ENCODE measurements around the gene VRK3. TPM values are rescaled to one million over a fixed set of nuclear protein-coding genes. Genes with fewer than 3 reads are reported as not detected.

The VRK3 gene
- total RNA-seq, 1 experiment from 2014 or later = 33.4 TPM

GRCh38 chr19:50000038-50000840, 24.9 kb downstream of the VRK3 start:
- no peak overlapping the region for H3K27ac Mint-ChIP-seq
- H3K4me1 Mint-ChIP-seq = no peaks in the 10 kb centered on the region; the same call in 1 of the 2 replicates
- POLR2A ChIA-PET = no interaction called here
- no peaks in the 10 kb centered on the region for H3K27me3 Mint-ChIP-seq (ENCODE audit: low read depth)
- CTCF ChIA-PET = interaction anchor here (2.5 kb wide), 1 partner anchor 8 kb away, joined by 8 read pairs; no protein-coding TSS in a partner anchor
- no peak overlapping the region for H3K4me3 Mint-ChIP-seq
- H3K9me3 Mint-ChIP-seq = no peaks in the 10 kb centered on the region
- ATAC-seq (no peak), DNase-seq (ENCODE audit: low spot score) (no peak)
- peaks cover 13% of the 10 kb centered on the region for H3K36me3 Mint-ChIP-seq
- TF ChIP-seq, protein P1, sequence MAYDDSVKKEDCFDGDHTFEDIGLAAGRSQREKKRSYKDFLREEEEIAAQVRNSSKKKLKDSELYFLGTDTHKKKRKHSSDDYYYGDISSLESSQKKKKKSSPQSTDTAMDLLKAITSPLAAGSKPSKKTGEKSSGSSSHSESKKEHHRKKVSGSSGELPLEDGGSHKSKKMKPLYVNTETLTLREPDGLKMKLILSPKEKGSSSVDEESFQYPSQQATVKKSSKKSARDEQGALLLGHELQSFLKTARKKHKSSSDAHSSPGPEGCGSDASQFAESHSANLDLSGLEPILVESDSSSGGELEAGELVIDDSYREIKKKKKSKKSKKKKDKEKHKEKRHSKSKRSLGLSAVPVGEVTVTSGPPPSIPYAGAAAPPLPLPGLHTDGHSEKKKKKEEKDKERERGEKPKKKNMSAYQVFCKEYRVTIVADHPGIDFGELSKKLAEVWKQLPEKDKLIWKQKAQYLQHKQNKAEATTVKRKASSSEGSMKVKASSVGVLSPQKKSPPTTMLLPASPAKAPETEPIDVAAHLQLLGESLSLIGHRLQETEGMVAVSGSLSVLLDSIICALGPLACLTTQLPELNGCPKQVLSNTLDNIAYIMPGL (CRISPR knock-in tag; IDR thresholded peaks at IDR 0.05) = no peak
- no peak for TF ChIP-seq FOXJ3 (CRISPR knock-in tag; IDR thresholded peaks at IDR 0.05; ENCODE audit: borderline replicate concordance)
- TF ChIP-seq CREB1 (CRISPR knock-in tag; IDR thresholded peaks at IDR 0.05) = no peak
- no peak for TF ChIP-seq SMAD3 (CRISPR knock-in tag; IDR thresholded peaks at IDR 0.05; ENCODE audit: borderline replicate concordance)
- TF ChIP-seq NR1H2 (CRISPR knock-in tag; IDR thresholded peaks at IDR 0.05) = no peak
- no peak for TF ChIP-seq NR3C1 (CRISPR knock-in tag; conservative IDR thresholded peaks at IDR 0.05; ENCODE audit: low read depth)

DNA sequence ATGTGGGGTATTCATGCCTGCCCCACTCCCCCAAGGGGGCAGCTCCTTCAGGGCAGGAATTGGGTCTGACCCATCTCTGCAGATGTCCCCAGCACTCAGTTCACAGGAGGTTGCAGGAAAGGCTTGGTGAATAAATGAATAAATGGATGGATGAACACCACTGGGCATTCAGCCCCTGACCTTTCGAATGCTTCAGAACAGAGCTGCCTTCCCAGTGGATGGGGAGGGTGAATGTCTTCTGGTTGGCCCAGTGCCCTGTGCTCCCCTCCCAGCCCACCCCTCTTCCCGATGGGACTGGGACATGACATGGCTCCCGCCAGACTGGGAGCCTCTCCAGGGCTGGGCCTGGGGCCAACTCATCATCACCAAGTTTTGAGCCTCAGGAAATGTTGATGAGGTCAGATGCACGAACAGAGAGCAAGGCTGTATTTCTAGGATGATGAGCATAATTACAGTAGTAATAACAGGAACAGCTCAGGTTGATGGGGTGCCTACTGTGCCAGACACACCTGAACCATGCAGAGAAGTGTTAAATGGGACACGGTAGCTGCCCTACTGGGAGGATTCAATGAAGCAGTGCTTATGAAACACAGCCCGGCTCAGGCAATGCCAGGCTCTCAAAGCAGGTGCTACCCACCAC, 25.7 kb downstream of the VRK3 start:
- Mint-ChIP-seq H3K4me1 (no peaks in the 10 kb centered on the region; the same call in 1 of the 2 replicates), H3K27ac (no peak overlapping the region), H3K9me3 (no peaks in the 10 kb centered on the region), H3K27me3 (ENCODE audit: low read depth) (no peaks in the 10 kb centered on the region), H3K4me3 (no peak overlapping the region), H3K36me3 (peaks cover 13% of the 10 kb centered on the region)
- POLR2A ChIA-PET = no interaction called here
- ATAC-seq (no peak), DNase-seq (ENCODE audit: low spot score) (no peak)
- CTCF ChIA-PET = interaction anchor here (2.5 kb wide), 1 partner anchor 9 kb away, joined by 8 read pairs; no protein-coding TSS in a partner anchor
- TF ChIP-seq, protein P2, sequence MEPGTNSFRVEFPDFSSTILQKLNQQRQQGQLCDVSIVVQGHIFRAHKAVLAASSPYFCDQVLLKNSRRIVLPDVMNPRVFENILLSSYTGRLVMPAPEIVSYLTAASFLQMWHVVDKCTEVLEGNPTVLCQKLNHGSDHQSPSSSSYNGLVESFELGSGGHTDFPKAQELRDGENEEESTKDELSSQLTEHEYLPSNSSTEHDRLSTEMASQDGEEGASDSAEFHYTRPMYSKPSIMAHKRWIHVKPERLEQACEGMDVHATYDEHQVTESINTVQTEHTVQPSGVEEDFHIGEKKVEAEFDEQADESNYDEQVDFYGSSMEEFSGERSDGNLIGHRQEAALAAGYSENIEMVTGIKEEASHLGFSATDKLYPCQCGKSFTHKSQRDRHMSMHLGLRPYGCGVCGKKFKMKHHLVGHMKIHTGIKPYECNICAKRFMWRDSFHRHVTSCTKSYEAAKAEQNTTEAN (CRISPR knock-in tag; IDR thresholded peaks at IDR 0.05) = no peak
- no peak for TF ChIP-seq KAT7 (CRISPR knock-in tag; IDR thresholded peaks at IDR 0.05; ENCODE audit: borderline replicate concordance)
- TF ChIP-seq, protein P3, sequence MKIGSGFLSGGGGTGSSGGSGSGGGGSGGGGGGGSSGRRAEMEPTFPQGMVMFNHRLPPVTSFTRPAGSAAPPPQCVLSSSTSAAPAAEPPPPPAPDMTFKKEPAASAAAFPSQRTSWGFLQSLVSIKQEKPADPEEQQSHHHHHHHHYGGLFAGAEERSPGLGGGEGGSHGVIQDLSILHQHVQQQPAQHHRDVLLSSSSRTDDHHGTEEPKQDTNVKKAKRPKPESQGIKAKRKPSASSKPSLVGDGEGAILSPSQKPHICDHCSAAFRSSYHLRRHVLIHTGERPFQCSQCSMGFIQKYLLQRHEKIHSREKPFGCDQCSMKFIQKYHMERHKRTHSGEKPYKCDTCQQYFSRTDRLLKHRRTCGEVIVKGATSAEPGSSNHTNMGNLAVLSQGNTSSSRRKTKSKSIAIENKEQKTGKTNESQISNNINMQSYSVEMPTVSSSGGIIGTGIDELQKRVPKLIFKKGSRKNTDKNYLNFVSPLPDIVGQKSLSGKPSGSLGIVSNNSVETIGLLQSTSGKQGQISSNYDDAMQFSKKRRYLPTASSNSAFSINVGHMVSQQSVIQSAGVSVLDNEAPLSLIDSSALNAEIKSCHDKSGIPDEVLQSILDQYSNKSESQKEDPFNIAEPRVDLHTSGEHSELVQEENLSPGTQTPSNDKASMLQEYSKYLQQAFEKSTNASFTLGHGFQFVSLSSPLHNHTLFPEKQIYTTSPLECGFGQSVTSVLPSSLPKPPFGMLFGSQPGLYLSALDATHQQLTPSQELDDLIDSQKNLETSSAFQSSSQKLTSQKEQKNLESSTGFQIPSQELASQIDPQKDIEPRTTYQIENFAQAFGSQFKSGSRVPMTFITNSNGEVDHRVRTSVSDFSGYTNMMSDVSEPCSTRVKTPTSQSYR (CRISPR knock-in tag; IDR thresholded peaks at IDR 0.05) = no peak
- no peak for TF ChIP-seq GTF2I (CRISPR knock-in tag; conservative IDR thresholded peaks at IDR 0.05)
- TF ChIP-seq ZNF232 (CRISPR knock-in tag; IDR thresholded peaks at IDR 0.05) = no peak
- TF ChIP-seq ZNF219 (CRISPR knock-in tag; IDR thresholded peaks at IDR 0.05; ENCODE audit: borderline replicate concordance) = no peak
- no peak for TF ChIP-seq GRHL2 (CRISPR knock-in tag; IDR thresholded peaks at IDR 0.05; ENCODE audit: insufficient replicate concordance, severe bottlenecking)
- TF ChIP-seq, protein P4, sequence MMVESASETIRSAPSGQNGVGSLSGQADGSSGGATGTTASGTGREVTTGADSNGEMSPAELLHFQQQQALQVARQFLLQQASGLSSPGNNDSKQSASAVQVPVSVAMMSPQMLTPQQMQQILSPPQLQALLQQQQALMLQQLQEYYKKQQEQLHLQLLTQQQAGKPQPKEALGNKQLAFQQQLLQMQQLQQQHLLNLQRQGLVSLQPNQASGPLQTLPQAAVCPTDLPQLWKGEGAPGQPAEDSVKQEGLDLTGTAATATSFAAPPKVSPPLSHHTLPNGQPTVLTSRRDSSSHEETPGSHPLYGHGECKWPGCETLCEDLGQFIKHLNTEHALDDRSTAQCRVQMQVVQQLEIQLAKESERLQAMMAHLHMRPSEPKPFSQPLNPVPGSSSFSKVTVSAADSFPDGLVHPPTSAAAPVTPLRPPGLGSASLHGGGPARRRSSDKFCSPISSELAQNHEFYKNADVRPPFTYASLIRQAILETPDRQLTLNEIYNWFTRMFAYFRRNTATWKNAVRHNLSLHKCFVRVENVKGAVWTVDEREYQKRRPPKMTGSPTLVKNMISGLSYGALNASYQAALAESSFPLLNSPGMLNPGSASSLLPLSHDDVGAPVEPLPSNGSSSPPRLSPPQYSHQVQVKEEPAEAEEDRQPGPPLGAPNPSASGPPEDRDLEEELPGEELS (CRISPR knock-in tag; IDR thresholded peaks at IDR 0.05) = no peak
- TF ChIP-seq, protein P5, sequence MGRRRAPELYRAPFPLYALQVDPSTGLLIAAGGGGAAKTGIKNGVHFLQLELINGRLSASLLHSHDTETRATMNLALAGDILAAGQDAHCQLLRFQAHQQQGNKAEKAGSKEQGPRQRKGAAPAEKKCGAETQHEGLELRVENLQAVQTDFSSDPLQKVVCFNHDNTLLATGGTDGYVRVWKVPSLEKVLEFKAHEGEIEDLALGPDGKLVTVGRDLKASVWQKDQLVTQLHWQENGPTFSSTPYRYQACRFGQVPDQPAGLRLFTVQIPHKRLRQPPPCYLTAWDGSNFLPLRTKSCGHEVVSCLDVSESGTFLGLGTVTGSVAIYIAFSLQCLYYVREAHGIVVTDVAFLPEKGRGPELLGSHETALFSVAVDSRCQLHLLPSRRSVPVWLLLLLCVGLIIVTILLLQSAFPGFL (CRISPR knock-in tag; IDR thresholded peaks at IDR 0.05; ENCODE audit: borderline replicate concordance) = no peak
- TF ChIP-seq GABPB1 (CRISPR knock-in tag; IDR thresholded peaks at IDR 0.05) = no peak
- TF ChIP-seq ZNF671 (CRISPR knock-in tag; IDR thresholded peaks at IDR 0.05) = no peak
- TF ChIP-seq SP1 (CRISPR knock-in tag; conservative IDR thresholded peaks at IDR 0.05) = no peak
- no peak for TF ChIP-seq ETV6 (CRISPR knock-in tag; IDR thresholded peaks at IDR 0.05)
- TF ChIP-seq, protein P1 (CRISPR knock-in tag; IDR thresholded peaks at IDR 0.05) = no peak
- no peak for TF ChIP-seq E2F1 (CRISPR knock-in tag; IDR thresholded peaks at IDR 0.05)

All from WTC11 (cell line).